CD4-positive, alpha-beta T cell (primary cell): ENCODE results near the gene CACNA2D2. TPM values are rescaled to one million over a fixed set of nuclear protein-coding genes. Genes with fewer than 3 reads are reported as not detected.

Experiments used
- ATAC-seq: fragments of 200-7000 bp; cut with Tn5 transposase; one replicate; pipeline ENCODE4 v1.10.0; 2022; ENCODE audit warnings: mild to moderate bottlenecking; ENCODE audit not compliant: poor library complexity
- CTCF ChIA-PET: fragments of 350-600 bp; sonication (Branson Sonifier 250); formaldehyde crosslinking; loops from one replicate; lab custom pipeline; 2021; ENCODE audit warnings: antibody characterized with exemption, inconsistent platforms; lab: Charles Lee
- POLR2A ChIA-PET: fragments of 350-600 bp; sonication (Branson Sonifier 250); formaldehyde crosslinking; loops from one replicate; lab custom pipeline; 2021; ENCODE audit warnings: antibody characterized with exemption, inconsistent platforms; lab: Charles Lee
- DNase-seq, 14 experiments: peaks; one replicate each; pipeline ENCODE4 v3.0.0-alpha.2; 2013 to 2020; ENCODE audit warnings: mixed read lengths in 2 of 14
- H3K27ac ChIP-seq, 2 donors: one replicate each; pipeline versions ENCODE4 v1.5.1 to v1.7.0; 2013; ENCODE audit warnings: low read length in 2 of 2, low read depth in 1 of 2, mild to moderate bottlenecking in 1 of 2
- H3K27me3 ChIP-seq, 2 experiments: 1 replicate in 1 of 2; 2 replicates in 1 of 2; pipeline versions ENCODE4 v1.6.1 to v1.7.0; 2013; ENCODE audit warnings: low read length in 2 of 2, control low read depth in 1 of 2, mild to moderate bottlenecking in 1 of 2, moderate library complexity in 1 of 2; ENCODE audit not compliant: insufficient read depth in 2 of 2, control insufficient read depth in 1 of 2
- H3K36me3 ChIP-seq: one replicate; pipeline ENCODE4 v1.6.1; 2013; ENCODE audit warnings: low read length, control low read depth; ENCODE audit not compliant: insufficient read depth
- H3K4me1 ChIP-seq: one replicate; pipeline ENCODE4 v1.6.1; 2013; ENCODE audit warnings: low read length, control low read depth; ENCODE audit not compliant: insufficient read depth
- H3K4me3 ChIP-seq: one replicate; pipeline ENCODE4 v1.5.1; 2013; ENCODE audit warnings: mild to moderate bottlenecking, low read length, moderate library complexity
- H3K9me3 ChIP-seq, 2 experiments: 1 replicate in 1 of 2; 2 replicates in 1 of 2; pipeline versions ENCODE4 v1.6.1 to v1.7.0; 2013; ENCODE audit warnings: low read length in 2 of 2, mild to moderate bottlenecking in 2 of 2, control low read depth in 1 of 2, moderate library complexity in 1 of 2; ENCODE audit not compliant: control insufficient read depth in 1 of 2, insufficient read depth in 1 of 2
- H3K27ac Mint-ChIP-seq: one replicate; pipeline ENCODE4 v1.8.0; 2020; ENCODE audit warnings: mixed read lengths
- H3K27me3 Mint-ChIP-seq: one replicate; pipeline ENCODE4 v1.8.0; 2021; ENCODE audit warnings: mixed read lengths
- H3K36me3 Mint-ChIP-seq: one replicate; pipeline ENCODE4 v1.8.0; 2021; ENCODE audit warnings: low read depth, mixed read lengths
- H3K4me1 Mint-ChIP-seq: one replicate; pipeline ENCODE4 v1.8.0; 2021; ENCODE audit warnings: low read depth, mixed read lengths
- H3K4me3 Mint-ChIP-seq: one replicate; pipeline ENCODE4 v1.8.0; 2020; ENCODE audit warnings: mild to moderate bottlenecking, mixed read lengths
- H3K9me3 Mint-ChIP-seq: one replicate; pipeline ENCODE4 v1.8.0; 2020; ENCODE audit warnings: mixed read lengths
- intact Hi-C, 2 experiments: fragments of 100-400 bp; cut with DNase I in 1 of 2; cut with micrococcal nuclease in 1 of 2; formaldehyde crosslinking; loops; one replicate each; pipeline versions ENCODE4 v1.15.1 to v1.9.0; 2023 to 2025; cut with DNase I, micrococcal nuclease
- total RNA-seq, 174 experiments: library from RNA in 2 of 174; stranded (reverse) in 2 of 174; gene quantifications; one replicate each; pipeline ENCODE4 v1.2.3 and lab custom pipeline; 2021 to 2026
- TF ChIP-seq, protein P1 (sequence below): fragments of 200-600 bp; IDR thresholded peaks from one replicate; pipeline ENCODE4 v1.8.0; 2022; ENCODE audit warnings: antibody characterized with exemption, mild to moderate bottlenecking

CACNA2D2 gene
- total RNA-seq, 2 experiments from 2014 or later: 2.5 to 3.8 TPM

DNA sequence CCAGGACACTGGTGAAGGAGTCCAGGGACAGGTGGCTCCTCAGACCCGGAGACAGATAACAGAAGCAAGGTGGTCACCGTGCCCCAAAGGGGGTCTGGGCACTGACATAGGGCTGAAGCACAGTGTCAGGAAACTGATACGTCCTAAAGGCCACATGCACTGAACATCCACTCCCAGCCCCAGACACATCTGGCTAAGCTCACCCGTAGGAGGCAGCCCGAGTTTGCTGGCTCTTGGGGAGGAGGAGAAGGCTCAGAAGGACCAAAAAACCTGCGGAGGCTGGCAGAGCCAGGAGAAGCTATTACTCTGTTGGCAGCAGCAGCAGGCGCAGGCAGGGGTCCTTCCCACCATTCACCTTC is 1.2 kb downstream of the CACNA2D2 start:
- no peak for ATAC-seq
- Mint-ChIP-seq H3K9me3 (no peaks in the 10 kb centered on the region), H3K4me1 (peaks cover 6% of the 10 kb centered on the region), H3K36me3 (no peaks in the 10 kb centered on the region), H3K27me3 (peaks cover 29% of the 10 kb centered on the region), H3K4me3 (peak overlapping the region; percentile 83), H3K27ac (no peak overlapping the region)
- intact Hi-C loops: loop anchor here (5.0 to 10.0 kb wide), 3 partner anchors 65 to 1817 kb away; partner anchors contain the start of gene NCKIPSD (in 1 of the 2)
- Histone ChIP-seq H3K9me3 (no peaks in the 10 kb centered on the region), H3K36me3 (no peaks in the 10 kb centered on the region), H3K27me3 (peaks cover 3 to 17% of the 10 kb centered on the region in 2 experiments), H3K4me1 (peaks cover 16% of the 10 kb centered on the region), H3K27ac (no peak overlapping the region), H3K4me3 (no peak overlapping the region)
- no peak for DNase-seq
- TF ChIP-seq, protein P1, sequence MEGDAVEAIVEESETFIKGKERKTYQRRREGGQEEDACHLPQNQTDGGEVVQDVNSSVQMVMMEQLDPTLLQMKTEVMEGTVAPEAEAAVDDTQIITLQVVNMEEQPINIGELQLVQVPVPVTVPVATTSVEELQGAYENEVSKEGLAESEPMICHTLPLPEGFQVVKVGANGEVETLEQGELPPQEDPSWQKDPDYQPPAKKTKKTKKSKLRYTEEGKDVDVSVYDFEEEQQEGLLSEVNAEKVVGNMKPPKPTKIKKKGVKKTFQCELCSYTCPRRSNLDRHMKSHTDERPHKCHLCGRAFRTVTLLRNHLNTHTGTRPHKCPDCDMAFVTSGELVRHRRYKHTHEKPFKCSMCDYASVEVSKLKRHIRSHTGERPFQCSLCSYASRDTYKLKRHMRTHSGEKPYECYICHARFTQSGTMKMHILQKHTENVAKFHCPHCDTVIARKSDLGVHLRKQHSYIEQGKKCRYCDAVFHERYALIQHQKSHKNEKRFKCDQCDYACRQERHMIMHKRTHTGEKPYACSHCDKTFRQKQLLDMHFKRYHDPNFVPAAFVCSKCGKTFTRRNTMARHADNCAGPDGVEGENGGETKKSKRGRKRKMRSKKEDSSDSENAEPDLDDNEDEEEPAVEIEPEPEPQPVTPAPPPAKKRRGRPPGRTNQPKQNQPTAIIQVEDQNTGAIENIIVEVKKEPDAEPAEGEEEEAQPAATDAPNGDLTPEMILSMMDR: no peak
- POLR2A ChIA-PET: interaction anchor here (1.2 kb wide), 1 partner anchor 67 kb away, joined by 5 read pairs; the partner anchor contains the start of gene HEMK1
- CTCF ChIA-PET: no interaction called here

DNA sequence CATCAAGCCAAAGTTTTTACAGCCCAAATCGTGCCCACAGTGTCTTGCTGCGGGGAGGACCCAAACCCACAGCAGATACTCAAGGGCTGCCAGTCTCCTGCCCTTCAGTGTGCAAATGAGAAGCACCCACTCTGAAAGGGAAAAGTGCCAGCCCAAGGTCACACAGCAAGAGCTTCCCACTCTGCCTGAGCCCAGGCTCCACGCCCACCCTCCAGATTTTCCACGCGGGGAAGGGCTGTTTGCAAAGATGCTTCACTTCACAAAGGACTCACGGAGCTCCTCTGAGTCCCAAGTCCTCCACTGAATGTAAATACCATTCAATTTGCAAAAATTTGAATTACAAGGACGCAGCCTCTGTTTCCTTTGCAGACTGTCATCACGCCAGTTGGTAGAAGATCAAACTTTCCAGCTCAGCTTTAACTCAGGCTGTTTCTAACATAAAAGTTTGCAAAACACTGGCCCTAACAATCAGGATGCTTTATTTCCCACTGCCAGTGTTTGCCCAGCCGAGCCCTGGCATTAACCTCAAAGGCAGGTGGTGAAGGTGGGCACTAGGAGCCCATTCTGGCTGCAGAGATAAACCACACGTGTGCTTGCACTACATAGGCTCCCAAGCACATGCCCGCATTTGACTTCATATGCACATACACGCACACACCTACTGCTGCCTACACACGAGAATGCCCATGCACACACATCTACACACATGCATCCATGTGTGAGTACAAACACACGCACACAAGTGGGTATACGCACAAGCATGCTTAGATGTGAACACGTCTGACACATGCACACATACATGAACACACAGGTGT is 7.6 kb downstream of the CACNA2D2 start:
- H3K4me1 ChIP-seq: no peaks in the 10 kb centered on the region
- intact Hi-C loops: no loop called here
- POLR2A ChIA-PET: no interaction called here

DNA sequence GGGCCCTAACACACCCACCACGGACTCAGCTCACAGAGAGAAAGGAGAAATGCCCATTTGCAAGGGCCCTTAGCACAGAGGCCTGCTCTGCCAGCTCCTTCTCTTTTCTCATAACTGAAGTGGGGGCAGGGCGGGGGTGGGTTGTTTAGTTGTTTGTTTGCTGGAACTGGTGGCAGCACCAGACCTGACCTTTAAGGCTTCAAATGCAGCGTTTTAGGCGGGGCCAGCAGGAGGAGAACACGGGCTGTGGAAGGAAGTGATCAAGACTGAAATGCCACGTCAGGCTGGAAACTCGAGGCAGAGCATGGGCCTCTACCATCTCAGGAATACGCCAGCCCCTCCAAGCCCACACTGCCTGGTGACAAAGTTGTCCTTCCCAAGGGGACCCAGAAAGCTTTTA is 9.3 kb downstream of the CACNA2D2 start:
- no peak overlapping the region for H3K4me3 ChIP-seq
- CTCF ChIA-PET: no interaction called here
- no peaks in the 10 kb centered on the region for H3K27me3 ChIP-seq
- no peaks in the 10 kb centered on the region for H3K9me3 Mint-ChIP-seq
- H3K4me1 Mint-ChIP-seq: peaks cover 4% of the 10 kb centered on the region
- peaks cover 11% of the 10 kb centered on the region for H3K27me3 Mint-ChIP-seq
- H3K27ac Mint-ChIP-seq: no peak overlapping the region
- H3K4me3 Mint-ChIP-seq: no peak overlapping the region
- TF ChIP-seq, protein P1: no peak
- no peaks in the 10 kb centered on the region for H3K36me3 ChIP-seq
- POLR2A ChIA-PET: interaction anchor here (1.1 kb wide), 1 partner anchor 40 kb away, joined by 4 read pairs; no protein-coding TSS in a partner anchor
- H3K27ac ChIP-seq: no peak overlapping the region
- H3K4me1 ChIP-seq: no peaks in the 10 kb centered on the region
- DNase-seq (no peak), ATAC-seq (no peak)
- no peaks in the 10 kb centered on the region for H3K36me3 Mint-ChIP-seq
- intact Hi-C loops: no loop called here
- H3K9me3 ChIP-seq: no peaks in the 10 kb centered on the region

More for the DNA sequence above, 7.6 kb downstream of the CACNA2D2 start:
- H3K4me1 Mint-ChIP-seq: peaks cover 4% of the 10 kb centered on the region
- TF ChIP-seq, protein P1: no peak
- no peak overlapping the region for H3K27ac ChIP-seq
- H3K9me3 ChIP-seq: no peaks in the 10 kb centered on the region
- peaks cover 3 to 7% of the 10 kb centered on the region in 2 experiments for H3K27me3 ChIP-seq
- ATAC-seq (no peak), DNase-seq (no peak)
- no peak overlapping the region for H3K4me3 ChIP-seq
- H3K36me3 ChIP-seq: no peaks in the 10 kb centered on the region
- H3K4me3 Mint-ChIP-seq: no peak overlapping the region
- H3K27me3 Mint-ChIP-seq: peaks cover 17% of the 10 kb centered on the region
- no peaks in the 10 kb centered on the region for H3K36me3 Mint-ChIP-seq
- H3K9me3 Mint-ChIP-seq: no peaks in the 10 kb centered on the region
- H3K27ac Mint-ChIP-seq: no peak overlapping the region
- CTCF ChIA-PET: no interaction called here
